ENCODE data around the gene SMARCD3.

The SMARCD3 gene

DNA sequence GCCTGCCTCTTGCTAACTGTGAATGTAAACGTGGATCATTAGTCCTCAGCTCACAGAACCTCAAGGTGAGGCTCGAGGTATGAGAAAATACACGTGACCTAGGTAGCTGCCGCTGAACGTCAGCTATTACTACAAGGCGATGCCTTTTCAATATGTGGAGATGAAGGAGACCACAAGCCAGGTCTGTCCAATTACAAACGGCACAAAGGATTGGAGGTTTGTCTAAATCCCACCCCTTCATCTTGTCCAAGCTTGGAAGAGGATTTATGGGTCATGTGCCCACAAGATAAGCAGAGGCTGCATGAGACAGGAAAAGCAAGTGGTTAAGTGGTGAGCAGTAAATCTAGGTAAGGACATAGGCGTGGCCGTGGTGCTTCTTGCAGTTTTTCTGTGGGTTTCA is 41.6 kb downstream of the SMARCD3 start:
- no peak for DNase-seq

DNA sequence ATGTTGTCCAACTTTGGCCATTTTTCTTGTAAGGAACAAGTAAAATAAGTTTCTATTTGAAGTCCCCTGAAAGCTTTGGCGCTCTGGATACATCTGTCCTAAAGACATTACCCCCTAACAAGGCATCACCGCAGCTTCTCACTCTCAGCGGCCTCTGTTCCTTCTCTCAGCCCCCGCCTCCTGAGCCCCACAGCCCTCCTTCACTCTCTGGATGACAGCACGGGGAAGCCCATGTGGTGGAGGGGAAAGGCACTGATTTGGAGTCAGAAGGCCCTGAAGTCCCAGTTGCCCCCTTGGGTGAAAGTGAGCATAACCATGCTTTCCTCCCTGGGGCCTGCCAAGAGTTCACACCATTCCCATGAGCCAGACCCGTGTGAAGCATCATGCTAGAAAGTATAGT is 42.8 kb downstream of the SMARCD3 start:
- DNase-seq, result no peak

DNA sequence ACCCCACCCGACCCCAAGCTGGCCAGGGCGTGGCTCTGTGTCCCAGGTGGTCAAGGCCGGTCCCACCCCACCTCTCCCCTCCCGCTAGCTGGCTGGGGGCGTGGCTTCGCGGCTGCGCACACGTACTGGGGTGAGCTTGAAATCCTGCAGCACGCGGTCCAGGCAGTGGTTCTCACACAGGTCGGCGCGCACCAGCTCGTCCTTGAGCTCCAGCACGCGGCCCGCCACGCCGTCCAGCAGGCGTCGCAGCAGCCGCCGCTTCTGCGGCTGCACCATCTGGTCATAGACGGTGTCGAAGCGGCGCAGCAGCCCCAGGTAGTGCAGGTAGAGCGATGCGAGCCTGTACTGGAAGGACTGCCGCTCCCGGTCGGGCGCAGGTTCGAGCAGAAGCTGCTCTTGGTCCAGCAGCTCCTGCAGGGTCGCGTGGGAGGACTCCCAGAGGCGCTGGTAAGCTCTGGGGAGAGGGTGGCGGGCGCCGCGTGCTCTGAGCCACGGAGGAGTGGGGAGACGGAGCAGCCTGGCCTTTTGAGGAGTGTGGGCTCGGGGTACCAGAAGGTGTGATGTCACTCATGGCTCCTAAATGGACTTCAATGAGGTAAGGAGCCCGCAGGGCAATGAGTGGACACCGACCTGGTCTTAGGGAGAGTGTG is 44.0 kb downstream of the SMARCD3 start:
- DNase-seq, result no peak

DNA sequence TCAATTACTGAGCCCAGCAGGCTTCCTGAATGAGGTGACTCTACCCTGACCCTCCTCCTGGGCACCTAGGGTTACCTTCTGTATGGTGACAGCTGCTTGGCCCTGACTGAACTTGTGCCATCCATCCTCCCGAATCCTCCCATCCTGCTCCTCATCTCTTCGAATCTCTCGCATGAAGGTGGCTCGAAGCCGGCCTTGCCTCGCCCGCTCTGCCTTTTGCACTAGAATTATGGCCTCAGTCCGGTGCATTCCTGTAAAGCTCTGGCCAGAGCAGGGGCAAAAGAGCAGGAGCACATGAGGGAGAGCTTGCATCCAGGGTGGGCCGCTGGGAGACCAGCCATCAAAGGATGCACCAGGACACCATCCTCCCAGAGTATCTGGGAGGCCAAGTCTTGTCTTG is 45.7 kb downstream of the SMARCD3 start:
- DNase-seq, result no peak

DNA sequence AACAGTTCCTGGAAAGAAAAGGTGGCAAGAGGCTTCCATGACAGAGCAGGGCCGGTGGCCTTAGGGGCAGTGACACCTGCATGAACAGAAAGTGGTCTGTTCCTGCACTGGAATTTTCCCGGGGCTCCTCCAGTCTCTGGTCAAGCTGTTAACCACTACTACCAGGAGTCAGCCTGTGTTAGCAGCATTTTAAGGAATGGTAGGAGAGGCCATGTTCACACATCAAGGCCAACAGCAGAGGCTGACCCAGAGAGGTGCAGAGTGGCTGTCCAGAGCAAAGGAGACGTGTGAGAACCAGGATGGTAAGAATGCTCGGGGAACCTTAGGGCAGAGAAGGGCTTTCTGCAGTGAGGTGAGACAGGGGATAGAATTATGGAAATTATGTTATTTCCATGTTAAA is 46.7 kb downstream of the SMARCD3 start:
- no peak for DNase-seq

DNA sequence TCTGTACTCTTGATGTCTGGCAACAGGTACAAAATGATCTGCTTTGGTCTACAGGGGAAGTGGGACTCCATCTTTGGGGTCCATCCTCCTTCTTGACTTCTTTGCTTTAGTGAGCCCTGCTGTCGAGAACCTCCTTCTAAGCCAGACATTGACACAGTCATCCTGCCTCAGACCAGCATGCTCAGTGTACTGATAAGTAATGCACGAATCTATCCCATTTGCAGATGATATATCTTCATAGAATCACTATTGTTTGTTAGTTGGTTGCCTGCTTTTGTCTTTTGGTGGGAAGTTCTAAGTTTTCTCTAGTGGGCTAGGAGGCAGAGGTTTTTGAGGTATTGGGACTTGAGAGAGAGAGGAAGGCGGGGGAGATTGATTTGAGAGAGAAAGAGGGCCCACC is 47.1 kb downstream of the SMARCD3 start:
- no peak for DNase-seq

DNA sequence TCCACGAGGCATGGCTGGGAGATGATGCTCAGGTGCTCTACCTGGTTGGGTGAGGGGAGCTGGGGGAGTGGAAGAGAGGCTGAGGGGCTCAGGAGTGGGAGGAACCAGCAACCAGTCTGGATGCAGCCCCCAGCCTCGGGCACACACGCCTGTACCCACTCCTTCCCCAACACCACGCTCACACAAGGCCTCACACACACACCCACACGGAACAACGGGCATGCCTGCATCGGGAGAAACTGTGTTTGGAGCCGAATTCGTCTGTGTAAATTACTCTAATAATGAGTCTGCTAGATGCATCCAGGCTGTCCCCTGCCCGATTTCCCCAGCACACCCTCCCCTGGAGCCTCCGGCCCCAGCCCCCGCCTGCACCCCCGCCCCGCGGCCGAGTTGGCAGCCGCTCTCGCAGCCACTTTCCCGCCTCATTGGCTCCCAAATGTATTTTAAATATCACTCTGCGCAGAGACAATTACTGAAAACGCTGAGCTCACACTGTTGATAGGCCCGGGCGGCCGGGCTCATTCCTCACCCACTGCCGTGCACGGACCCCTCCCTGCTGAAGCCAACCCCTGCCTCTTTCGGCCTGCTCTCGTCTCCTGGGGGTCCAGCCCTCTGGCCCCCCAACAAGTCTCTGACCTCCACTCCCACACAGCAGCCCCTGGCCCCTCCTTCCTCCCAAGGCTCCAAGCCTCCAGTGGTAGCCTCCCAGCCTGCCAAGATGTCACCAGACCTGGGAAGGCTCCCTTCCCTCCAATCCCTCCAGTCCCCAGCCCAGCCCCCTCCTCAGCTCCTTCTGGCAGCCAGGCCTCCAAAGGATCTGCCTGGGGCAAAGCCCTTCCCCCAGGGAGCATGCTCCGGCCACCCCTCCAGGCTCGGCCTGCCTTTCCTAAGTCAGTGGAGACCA is 49.3 kb downstream of the SMARCD3 start:
- DNase-seq, result no peak

DNA sequence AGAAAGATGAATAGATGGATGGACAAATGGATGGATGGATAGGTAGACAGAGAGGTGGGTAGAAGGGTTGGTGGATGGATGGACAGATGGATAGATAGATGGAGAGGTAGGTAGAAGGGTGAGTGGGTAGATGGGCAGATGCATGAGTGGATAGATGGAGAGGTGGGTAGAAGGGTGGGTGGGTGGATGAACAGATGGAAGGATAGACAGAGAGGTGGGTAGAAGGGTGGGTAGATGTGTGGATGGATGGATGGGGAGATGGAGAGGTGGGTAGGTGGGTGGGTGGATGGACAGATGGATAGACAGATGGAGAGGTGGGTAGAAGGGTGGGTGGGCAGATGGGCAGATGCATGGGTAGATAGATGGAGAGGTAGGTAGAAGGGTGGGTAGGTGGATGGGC is 50.6 kb downstream of the SMARCD3 start:
- no peak for DNase-seq

DNA sequence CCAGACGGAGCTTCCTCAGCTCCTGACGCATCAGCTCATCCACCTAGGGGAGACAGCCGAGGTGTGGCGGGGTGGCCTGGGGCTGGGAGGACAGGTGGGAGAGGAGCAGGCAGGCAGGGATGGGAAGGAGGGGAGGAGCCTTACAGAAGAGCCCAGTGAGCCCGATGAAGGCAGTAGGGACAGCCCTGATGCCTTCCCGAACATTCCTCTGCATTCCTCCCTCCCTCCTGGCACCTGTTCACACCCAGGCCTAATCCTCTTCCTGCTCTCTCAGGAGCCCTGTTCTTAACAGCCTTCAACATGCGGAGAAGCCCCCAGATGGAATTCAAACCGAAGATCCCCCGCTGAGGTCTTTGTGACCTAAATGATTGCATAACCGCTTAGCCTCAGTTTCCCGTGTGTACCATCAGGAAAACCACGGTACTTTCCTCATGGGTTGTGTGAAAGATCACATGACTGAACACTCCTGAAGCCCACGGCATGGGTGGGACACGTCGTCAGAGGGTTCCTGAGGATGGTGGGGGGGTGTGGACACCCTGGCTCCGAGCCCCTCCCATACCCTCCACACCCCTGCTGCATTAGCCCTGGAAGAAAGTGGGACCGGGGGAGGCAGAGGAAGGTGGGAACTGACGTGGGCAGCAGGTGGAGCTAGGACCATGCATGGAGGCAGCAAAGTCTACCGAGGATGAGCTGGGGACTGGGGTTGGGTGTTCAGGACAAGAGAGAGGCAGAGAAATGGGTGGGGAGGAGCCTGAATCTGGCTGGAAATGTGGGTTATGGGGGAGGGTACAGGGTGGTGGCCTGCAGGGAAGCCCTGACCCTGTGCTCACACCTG is 52.7 kb downstream of the SMARCD3 start:
- no peak for DNase-seq

DNA sequence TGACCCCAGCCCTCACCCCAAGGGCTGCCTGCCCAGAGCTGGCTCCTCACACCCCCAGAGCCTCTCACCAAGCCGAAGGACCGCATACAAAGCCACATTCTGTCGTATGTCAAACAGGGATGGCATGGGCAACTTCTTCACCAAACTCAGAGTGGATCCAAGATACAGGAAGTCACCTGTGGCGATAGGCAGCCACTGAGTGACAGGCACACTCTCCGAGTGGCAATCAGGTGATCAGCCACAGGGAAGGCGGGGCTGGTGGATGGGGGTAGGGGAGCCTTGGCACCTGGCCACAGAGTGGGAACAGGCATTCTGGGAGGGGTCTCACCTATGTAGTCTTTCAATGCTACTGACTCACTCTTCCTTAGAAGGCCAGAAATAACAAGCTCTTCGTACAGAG is 54.3 kb downstream of the SMARCD3 start:
- DNase-seq, result no peak

DNA sequence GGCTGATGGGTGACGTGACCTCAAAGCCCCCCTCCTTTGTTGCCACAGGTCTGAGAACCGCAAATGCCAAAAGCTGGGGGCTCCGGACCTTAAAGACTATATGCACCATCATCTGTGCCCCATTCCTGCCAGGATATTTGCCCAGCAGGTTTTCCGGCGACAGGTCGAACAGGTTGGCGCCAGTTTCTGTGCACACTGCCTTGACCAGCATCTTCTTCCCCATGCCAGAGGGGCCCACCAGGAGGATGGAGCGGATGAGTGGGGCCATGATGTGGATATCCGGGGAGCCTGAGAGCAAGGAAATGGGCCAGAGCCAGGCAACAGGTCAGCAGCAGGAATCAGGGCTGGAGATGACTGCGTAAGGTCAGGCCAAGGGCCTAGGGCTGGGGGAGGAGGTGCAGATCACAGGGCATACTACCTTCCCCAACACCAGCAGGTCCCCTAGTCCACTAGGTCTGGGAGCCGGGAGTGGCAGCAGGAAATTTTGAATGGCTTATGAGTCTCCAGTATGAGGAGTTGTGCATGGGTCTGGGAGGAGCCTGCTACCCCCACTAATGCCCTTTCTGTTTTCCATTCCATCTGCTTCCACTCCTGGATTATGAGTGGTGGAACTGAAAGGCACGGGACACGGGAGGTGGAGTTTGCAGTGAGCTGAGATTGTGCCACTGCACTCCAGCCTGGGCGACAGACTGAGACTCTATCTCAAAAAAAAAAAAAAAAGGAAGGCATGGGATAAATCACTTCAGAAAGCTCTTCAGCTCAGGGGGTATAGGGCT is 55.1 kb downstream of the SMARCD3 start:
- no peak for DNase-seq

DNA sequence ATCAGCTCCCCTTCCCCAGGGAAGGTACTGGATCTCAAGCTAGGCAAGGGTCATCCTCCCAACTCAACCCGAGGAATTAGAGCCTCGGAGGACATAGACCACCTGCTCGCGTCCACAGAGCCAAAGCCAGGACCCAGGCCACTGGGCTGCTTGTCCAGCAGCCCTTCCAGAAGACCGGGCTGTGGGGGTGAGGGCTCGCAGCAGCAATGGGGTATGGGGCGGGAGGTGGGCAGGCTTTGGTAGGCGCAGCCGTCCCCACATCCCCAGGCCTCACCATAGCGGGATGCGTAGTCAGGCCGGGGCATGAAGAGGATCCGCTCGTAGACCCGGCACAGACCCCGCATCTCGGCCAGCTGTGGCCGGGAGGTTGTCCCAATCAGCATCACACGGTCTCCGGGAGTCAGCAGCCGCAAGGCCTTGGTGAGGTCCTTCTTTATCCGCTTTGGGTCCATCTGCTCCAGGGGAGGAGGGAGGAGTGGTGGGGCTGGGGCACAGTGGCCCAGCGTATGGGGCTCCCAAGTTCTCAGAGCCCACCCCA is 56.4 kb downstream of the SMARCD3 start:
- no peak for DNase-seq

DNA sequence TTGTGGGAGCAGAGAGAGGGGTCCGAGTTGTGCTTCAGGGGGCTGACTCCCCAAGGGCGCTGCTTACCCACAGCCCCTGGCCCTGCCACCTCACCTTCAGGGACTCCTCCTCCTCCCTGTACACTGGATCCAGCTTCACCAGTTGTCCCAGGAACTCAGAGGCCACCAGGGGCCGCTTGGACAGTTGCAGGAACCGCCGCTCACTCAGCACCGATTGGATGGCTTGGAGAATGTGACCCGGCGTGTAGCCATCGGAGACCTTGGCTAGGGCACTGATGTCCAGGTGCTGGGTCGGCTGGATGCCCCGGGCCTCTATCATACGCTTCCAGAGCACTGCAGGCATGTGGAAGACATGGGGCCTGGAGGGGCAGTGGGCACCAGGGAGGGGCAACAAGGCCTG is 57.0 kb downstream of the SMARCD3 start:
- DNase-seq, result no peak

DNA sequence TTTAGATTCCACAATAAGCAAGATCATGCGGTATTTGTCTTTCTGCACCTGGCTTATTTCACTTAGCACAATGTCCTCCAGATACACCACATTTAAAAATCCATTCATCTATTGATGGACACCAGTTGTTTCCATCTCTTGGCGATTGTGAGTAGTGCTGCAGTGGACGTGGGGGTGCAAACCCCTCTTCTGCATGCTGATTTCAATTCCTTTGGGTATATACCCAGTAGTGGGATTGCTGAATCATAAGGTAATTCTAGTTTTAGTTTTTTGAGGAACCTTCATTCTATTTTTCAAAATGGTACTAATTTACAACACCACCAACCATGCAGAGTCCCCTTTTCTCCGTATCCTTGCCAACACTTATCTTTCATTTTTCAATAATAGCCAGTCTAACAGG is 59.5 kb downstream of the SMARCD3 start:
- DNase-seq, result no peak
